ENCODE data around the gene ZNF862.

Gene ZNF862

GRCh38 chr7:149817301-149817771, 20.8 kb upstream of the ZNF862 start:
- no peaks in the 10 kb centered on the region for H3K4me1 ChIP-seq (ENCODE audit: insufficient read depth, low read length)

GRCh38 chr7:149817836-149818535, 20.2 kb upstream of the ZNF862 start:
- no peaks in the 10 kb centered on the region for H3K4me1 ChIP-seq (ENCODE audit: insufficient read depth, low read length)
- ATAC-seq (ENCODE audit: insufficient read depth, low read depth) (no peak), DNase-seq (no peak)
- H2AFZ ChIP-seq (ENCODE audit: low read depth, low read length) = no peak overlapping the region
- no peak overlapping the region for H3K27ac ChIP-seq (ENCODE audit: low read length)
- no peak for TF ChIP-seq EZH2 (IDR thresholded peaks at IDR 0.05; ENCODE audit: borderline replicate concordance, low read depth, low read length, severe bottlenecking)
- TF ChIP-seq CTCF (IDR thresholded peaks at IDR 0.05; ENCODE audit: borderline replicate concordance, extremely low read depth, low read length, poor library complexity, severe bottlenecking) = no peak
- H3K4me3 ChIP-seq (ENCODE audit: low read depth in 1 of 2, low read length in 2 of 2) = no peak overlapping the region
- H3K9me3 ChIP-seq (ENCODE audit: insufficient read depth, low read length, severe bottlenecking) = no peaks in the 10 kb centered on the region
- H3K27me3 ChIP-seq (ENCODE audit: insufficient read depth, low read length, poor library complexity) = no peaks in the 10 kb centered on the region
- no peak overlapping the region for H3K4me2 ChIP-seq (ENCODE audit: insufficient read depth, low read length)
- no peak overlapping the region for H3K9ac ChIP-seq (ENCODE audit: low read depth, low read length)
- peaks cover 4% of the 10 kb centered on the region; the same call in 1 of the 2 replicates for H4K20me1 ChIP-seq (ENCODE audit: insufficient read depth, low read length)
- no peaks in the 10 kb centered on the region for H3K79me2 ChIP-seq (ENCODE audit: insufficient read depth, low read length)
- H3K36me3 ChIP-seq (ENCODE audit: insufficient read depth, low read length) = no peaks in the 10 kb centered on the region

More at GRCh38 chr7:149817301-149817771, 20.8 kb upstream of the ZNF862 start:
- H2AFZ ChIP-seq (ENCODE audit: low read depth, low read length) = no peak overlapping the region
- H3K9me3 ChIP-seq (ENCODE audit: insufficient read depth, low read length, severe bottlenecking) = no peaks in the 10 kb centered on the region
- no peak overlapping the region for H3K9ac ChIP-seq (ENCODE audit: low read depth, low read length)
- TF ChIP-seq CTCF (IDR thresholded peaks at IDR 0.05; ENCODE audit: borderline replicate concordance, extremely low read depth, low read length, poor library complexity, severe bottlenecking) (no peak), EZH2 (IDR thresholded peaks at IDR 0.05; ENCODE audit: borderline replicate concordance, low read depth, low read length, severe bottlenecking) (no peak)
- H3K4me2 ChIP-seq (ENCODE audit: insufficient read depth, low read length) = no peak overlapping the region
- no peaks in the 10 kb centered on the region for H3K36me3 ChIP-seq (ENCODE audit: insufficient read depth, low read length)
- no peak for ATAC-seq (ENCODE audit: insufficient read depth, low read depth)
- no peak for DNase-seq
- no peaks in the 10 kb centered on the region for H3K27me3 ChIP-seq (ENCODE audit: insufficient read depth, low read length, poor library complexity)
- no peak overlapping the region for H3K27ac ChIP-seq (ENCODE audit: low read length)
- no peak overlapping the region for H3K4me3 ChIP-seq (ENCODE audit: low read depth in 1 of 2, low read length in 2 of 2)
- no peaks in the 10 kb centered on the region for H3K79me2 ChIP-seq (ENCODE audit: insufficient read depth, low read length)
- peaks cover 4% of the 10 kb centered on the region; the same call in 1 of the 2 replicates for H4K20me1 ChIP-seq (ENCODE audit: insufficient read depth, low read length)

GRCh38 chr7:149818536-149818840, 19.7 kb upstream of the ZNF862 start:
- Histone ChIP-seq H4K20me1 (ENCODE audit: insufficient read depth, low read length) (peaks cover 4% of the 10 kb centered on the region; the same call in 1 of the 2 replicates), H3K4me2 (ENCODE audit: insufficient read depth, low read length) (no peak overlapping the region), H3K4me1 (ENCODE audit: insufficient read depth, low read length) (no peaks in the 10 kb centered on the region), H2AFZ (ENCODE audit: low read depth, low read length) (no peak overlapping the region), H3K4me3 (ENCODE audit: low read depth in 1 of 2, low read length in 2 of 2) (no peak overlapping the region), H3K79me2 (ENCODE audit: insufficient read depth, low read length) (no peaks in the 10 kb centered on the region), H3K27ac (ENCODE audit: low read length) (no peak overlapping the region), H3K9me3 (ENCODE audit: insufficient read depth, low read length, severe bottlenecking) (no peaks in the 10 kb centered on the region), H3K36me3 (ENCODE audit: insufficient read depth, low read length) (no peaks in the 10 kb centered on the region), H3K27me3 (ENCODE audit: insufficient read depth, low read length, poor library complexity) (no peaks in the 10 kb centered on the region), H3K9ac (ENCODE audit: low read depth, low read length) (no peak overlapping the region)
- TF ChIP-seq CTCF (IDR thresholded peaks at IDR 0.05; ENCODE audit: borderline replicate concordance, extremely low read depth, low read length, poor library complexity, severe bottlenecking) (no peak), EZH2 (IDR thresholded peaks at IDR 0.05; ENCODE audit: borderline replicate concordance, low read depth, low read length, severe bottlenecking) (no peak)
- no peak for ATAC-seq (ENCODE audit: insufficient read depth, low read depth)
- DNase-seq = no peak
